ENCODE results near the gene POLG2.

DNA sequence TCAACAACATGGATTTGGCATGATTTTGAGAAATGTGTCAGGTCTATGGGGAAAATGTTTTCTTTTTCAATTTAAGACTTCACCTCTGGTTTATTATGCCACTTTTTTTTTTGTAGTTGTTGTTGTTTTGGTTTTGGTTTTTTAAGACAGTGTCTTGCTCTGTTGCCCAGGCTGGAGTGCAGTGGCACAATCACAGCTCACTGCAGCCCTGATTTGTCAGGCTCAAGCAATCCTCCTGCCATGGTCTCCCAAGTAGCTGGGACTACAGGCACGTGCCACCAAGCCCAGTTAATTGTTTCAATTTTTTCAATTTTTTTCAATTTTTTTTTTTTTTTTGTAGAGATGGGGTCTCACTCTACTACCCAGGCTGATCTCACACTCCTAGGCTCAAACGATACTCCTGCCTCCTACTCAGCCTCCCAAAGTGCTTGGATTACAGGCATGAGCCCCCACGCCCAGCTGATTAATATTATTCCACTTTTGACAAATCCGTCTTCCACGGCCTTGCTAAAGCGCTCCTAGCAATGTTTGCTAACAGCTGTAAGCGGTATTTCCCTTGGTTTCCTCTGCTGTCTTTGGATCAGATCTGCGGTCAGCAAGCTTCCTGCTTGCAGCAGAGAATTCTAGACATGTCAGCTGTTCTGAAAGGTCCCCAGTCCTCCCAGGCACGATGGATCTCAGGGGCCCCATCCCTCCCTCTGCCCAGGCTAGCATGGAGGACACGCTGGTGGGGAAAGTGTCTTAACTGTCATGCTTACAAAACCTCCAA, 54.9 kb downstream of the POLG2 start:
- TF ChIP-seq, protein P1, sequence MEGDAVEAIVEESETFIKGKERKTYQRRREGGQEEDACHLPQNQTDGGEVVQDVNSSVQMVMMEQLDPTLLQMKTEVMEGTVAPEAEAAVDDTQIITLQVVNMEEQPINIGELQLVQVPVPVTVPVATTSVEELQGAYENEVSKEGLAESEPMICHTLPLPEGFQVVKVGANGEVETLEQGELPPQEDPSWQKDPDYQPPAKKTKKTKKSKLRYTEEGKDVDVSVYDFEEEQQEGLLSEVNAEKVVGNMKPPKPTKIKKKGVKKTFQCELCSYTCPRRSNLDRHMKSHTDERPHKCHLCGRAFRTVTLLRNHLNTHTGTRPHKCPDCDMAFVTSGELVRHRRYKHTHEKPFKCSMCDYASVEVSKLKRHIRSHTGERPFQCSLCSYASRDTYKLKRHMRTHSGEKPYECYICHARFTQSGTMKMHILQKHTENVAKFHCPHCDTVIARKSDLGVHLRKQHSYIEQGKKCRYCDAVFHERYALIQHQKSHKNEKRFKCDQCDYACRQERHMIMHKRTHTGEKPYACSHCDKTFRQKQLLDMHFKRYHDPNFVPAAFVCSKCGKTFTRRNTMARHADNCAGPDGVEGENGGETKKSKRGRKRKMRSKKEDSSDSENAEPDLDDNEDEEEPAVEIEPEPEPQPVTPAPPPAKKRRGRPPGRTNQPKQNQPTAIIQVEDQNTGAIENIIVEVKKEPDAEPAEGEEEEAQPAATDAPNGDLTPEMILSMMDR (conservative IDR thresholded peaks at IDR 0.05; ENCODE audit: low read depth, low read length): no peak
- TF ChIP-seq EZH2 (IDR thresholded peaks at IDR 0.05; ENCODE audit: low read length, unreplicated experiment): no peak
